GM21717 (cell line): Measurements from ENCODE around the gene RRP36.
A peak's percentile ranks its signal among the peaks of the same experiment; 100 is the strongest.
"Not testable (repeated sequence)": the region's sequence is repeated elsewhere in the genome, so short reads cannot be mapped to it uniquely, and the experiment has no call there.

Experiments
- ATAC-seq: cut with Tn5 transposase; IDR thresholded peaks from one replicate; pipeline ENCODE4 v1.9.1; 2021; ENCODE audit warnings: mild to moderate bottlenecking, moderate library complexity; ENCODE audit not compliant: unreplicated experiment

Gene RRP36

DNA sequence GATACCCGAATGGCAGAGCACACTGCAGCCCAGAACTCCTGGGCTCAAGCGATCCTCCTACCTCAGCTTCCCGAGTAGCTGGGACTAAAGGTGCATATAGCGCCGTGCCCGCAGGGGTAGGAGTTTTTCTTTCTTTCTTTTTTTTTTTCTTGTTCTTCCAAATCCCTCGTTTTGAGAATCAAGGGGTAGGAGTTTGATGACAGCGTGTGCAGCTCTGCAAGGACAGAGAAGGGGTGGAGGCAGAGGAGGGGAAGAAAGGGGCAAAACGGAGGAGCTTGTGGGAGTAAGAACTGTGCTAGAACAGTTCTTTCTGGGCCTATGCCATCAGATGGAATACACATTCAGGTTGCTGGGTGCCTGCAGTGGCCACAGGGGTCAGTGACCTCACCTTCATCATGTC is 15.3 kb downstream of the RRP36 start:
- no peak for ATAC-seq

DNA sequence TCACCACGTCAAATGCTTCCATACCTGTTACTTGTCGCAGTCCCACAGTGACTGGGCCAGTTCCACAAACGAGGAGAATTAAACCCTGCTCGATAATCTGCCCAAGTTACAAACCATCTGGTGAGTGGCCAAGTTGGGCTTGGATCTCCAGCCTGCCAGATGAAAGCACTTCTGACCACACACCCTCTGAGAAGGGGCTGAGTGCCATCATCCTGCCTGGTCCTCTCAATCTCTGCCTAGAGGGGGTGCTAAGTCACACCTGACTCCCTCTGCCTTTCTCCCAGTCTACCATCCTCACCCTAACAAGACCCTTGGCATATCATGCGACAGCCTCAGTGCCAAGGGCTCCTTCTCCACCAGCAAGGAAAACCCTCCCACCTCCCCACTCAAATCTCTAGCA is 15.8 kb downstream of the RRP36 start:
- no peak for ATAC-seq

DNA sequence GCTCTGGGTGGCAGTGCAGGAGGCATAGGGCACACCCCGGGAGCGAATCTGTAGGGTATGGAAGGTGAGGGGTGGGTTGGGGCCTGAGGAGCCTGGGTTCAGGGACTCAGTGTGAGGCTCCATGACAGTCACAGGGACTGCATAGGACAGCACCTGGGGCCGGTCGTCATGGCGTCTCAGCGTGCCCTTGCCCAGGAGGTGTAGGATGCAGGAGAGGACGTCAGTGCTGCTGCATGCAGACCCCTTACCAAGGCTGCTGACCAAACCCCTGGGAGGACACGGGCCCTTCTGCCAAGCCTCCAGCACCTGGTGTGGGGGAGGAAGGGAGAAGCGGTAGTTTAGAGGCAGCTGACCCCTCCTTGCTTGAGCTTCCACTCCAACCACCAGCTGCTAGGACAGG is 16.3 kb downstream of the RRP36 start:
- ATAC-seq: no peak

DNA sequence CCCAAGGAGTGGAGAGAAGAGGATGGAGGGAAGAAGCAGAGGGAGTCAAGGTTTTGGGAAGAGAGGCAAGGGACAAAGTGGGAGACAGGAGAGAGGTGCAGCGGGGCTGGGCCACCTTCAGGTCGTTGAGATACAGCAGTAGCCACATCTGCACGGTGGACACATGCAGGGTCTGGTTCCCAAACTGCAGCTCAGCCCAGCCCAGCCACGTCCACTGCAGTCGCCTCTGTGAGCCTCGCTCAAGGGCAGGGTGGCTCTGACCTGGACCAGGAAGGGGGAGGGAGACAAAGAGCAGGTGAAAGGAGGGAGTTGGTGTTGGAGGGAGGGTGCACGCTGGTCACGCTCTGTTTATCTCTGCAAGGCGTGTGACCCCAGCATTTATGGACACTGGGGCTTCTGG is 17.3 kb downstream of the RRP36 start:
- ATAC-seq: no peak

DNA sequence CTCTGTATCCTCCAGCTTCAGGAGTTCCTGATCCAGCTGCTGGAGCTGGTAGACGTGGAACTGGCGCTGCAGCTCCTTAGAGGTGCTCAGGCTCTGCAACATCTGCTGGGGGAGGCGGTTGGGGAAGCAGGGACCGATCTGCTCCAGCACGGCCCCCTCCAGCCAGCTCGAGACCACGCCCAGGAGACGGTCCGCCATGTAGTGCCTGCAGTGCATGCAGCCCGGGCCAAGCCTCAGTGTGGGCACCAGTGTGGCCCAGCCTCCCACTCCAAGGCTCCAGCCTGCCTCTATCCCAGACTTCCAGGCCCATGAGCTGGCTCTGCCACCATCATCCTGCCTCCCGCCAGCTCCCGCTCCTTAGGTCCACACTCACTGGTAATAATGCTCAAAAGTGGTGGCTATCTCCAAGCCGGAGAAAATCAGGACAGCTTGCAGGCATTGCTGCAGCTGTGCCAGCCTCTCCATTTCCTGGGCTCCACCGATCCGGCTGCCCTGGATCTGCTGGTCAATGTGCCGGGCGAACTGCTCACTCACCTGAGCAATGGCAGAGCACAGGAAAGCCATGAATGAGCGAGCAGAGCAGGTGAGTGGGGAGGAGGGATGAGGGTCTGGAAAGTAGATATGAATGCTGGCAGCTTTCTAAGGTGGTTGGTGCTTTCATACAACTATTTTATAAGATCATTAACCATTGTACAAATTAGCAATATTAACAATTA is 19.3 kb downstream of the RRP36 start:
- no peak for ATAC-seq

DNA sequence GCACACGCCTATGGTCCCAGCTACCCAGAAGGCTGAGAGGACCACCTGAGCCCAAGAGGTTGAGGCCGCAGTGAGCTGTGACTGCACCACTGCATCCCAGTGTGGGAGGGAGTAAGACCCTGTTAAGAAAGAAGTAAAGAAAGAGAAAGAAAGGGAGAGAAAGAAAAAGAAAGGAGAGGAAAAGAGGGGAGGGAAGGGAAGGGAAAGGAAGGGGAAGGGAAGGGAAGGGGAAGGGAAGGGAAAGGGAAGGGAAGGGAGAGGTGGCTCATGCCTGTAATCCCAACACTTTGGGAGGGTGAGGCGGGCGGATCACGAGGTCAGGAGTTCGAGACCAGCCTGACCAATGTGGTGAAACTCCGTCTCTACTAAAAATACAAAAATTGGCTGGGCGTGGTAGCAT is 20.1 kb downstream of the RRP36 start:
- ATAC-seq: not testable (repeated sequence)

DNA sequence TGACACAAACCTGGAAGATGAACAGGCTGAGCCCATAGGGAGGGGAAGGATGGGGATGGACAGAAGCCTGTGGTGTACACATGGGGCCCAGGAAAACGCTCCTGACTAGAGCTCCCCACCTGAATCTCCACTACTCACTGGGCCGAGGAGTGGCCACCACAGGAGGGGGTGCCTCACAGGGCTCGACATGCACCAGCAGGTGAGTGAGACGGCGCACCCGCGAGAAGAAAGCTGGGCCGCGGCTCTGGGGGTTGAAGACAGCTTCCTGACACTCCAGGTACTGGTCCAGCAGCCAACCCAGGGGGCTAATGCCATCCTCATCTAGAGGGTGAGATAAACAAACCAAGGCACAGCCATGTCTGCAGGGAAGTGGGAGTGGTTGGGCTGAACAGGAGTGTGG is 21.9 kb downstream of the RRP36 start:
- ATAC-seq: no peak

DNA sequence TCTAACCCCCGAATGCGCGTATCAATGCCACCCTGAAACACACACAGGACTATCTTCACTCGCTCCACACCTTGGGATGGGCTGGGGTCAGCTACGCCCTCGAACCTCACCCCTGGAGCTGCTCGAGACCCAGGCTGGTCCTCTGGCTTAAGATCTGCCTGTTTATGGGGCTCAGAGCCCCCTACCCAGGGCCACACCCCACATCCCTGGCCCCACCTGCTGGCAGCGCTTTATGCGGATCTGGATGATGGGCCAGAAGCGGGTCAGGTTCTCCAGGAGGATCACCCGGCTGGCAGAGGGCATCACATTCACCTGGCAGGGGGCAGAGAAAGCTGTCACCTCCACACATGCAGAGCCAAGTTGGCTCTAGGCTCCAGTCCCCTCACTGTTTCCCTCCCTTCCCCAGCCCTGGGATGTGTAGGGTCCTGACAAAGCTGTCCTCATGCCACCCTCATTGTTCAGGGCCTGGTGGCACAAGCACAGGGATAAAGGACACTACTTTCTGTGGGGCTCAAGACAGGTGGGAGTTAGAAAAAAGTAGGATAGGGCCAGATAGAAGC is 24.0 kb downstream of the RRP36 start:
- ATAC-seq: no peak

DNA sequence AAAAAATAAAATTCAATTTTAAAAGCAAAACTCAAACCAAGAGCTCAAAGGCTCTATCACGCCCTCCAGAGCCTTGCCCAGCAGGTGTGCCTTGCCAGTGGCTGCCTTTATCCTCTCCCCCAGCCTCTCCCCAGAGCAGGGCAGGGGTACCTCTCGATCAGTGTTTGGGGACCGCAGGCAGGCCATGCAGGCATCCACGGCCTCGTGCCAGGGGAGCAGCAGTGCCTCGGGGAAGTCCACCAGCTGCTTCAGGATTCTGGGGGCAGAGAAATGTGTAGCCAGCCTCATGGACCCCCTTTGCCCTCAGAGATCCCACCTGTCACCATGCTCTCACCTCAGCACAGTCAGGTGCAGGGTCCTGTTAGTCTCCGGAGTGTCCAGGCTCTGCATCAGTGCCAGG is 26.6 kb downstream of the RRP36 start:
- ATAC-seq: no peak

DNA sequence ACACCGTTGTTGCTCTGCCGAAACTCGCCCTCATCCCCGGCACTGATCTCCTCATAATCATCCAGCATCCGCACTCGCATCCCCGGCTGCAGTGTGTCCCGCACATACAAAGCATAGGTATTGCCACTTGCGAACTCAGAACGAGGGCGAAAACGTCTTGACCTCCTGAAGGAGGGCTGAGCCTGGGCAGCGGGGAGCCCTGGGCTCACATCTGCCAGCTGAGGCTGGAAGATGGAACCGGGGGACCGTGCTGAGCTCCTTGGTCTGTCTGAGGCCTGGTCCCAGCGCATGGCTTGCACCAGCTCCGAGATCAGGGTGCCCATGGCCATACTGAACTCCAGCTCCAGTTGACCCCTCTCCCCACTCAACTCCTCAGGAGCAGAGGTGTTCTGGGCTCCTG is 29.6 kb downstream of the RRP36 start:
- ATAC-seq: no peak

DNA sequence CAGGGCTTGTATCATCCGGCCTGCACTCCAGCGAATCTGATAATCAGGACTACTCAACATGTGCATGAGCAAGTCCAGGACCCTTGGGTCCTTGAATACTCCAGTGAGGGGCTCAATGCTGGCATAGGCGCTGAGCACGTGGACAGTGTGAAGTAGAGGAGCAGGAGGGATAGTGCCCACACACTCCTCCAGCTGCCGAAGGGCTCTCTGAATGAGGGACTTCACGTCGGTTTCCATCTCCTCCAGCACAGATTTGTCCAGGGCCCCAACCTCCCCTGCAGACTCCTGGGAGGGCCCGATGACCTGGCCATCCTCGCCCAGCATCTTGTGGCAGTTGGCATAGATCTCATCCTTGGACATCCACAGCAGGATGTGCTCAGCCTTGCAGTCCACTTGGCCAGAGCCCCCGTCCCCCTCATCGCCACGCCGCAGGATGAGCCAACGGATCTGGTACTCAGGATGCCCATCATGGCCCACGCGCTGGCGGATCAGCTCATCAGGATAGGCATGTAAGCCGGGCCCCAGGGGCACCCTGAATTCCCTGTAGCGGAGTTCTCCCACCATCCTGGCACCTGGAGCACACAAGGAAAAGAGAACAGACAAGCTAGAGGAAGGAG is 30.9 kb downstream of the RRP36 start:
- ATAC-seq: no peak

DNA sequence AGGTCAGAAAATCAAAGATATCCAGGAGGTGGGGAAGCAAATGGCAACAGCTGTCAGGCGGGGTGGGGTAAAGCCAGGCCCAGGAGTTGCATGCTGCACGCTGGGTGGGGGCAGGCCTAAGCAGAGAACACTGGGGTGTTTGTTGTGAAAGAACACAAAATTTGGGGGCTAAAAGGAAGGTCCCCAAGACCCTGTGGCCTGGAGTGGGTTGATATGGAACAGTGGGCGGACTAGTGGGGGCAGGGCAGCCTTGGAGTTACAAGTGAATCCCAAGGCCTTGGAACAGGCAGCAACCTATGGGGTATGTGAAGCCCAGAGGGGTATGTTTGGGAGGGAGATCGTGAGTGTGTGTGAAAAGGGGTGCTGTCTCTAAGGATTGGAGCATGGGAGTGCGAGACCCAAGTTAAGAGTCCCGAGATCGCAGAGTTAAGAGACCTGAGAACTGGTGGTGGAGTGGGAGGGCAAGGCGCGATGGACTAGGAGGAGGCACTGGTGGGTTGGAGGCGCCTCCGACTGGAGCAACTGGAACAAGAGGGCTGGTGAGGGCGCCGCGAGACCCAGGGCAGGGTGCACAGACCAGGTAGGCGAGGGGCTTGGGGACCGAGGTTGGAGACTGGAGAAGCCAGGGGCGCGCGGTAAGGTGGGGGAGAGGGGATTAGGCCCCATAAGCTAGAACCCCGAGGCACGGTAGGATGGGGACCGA is 31.6 kb downstream of the RRP36 start:
- ATAC-seq: no peak

DNA sequence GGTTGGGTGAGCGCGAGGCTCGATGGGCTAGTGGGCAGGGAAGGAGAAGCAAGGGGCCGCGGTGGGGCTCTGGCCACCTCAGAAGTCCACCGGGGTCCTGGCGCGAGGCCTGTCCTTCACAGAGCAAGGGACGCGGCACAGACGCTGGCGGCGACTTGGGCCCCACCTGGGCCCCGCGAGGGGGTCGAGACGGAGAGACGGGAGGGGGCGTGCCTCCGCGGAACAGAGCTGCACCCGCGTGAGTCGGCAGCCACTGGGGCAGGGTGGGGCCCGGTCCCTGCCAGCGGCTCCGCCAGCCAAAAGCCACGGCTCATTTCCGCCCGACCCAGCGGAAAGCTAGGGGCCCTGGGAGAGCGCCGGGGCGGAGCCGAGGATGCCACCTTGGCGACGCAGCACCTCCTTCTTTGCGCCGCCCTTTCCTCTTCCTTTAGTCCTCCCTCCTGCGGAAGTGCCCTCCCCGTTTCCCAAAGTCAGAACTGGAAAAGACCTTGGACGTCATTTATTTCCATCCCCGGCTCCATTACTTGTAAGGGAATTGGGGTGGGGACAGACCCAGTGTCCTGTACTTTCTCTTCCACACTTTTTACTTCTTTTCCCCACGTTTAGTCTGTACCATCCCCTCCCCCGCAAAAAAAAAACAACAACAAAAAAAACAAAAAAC is 32.3 kb downstream of the RRP36 start, which contains the start of gene CUL7:
Gene CUL7 (minus strand): TSS at position 307 of the 661 bp plus-strand sequence. CDS start 1,063 bp downstream, outside the sequence.
- peak; percentile 43 for ATAC-seq

DNA sequence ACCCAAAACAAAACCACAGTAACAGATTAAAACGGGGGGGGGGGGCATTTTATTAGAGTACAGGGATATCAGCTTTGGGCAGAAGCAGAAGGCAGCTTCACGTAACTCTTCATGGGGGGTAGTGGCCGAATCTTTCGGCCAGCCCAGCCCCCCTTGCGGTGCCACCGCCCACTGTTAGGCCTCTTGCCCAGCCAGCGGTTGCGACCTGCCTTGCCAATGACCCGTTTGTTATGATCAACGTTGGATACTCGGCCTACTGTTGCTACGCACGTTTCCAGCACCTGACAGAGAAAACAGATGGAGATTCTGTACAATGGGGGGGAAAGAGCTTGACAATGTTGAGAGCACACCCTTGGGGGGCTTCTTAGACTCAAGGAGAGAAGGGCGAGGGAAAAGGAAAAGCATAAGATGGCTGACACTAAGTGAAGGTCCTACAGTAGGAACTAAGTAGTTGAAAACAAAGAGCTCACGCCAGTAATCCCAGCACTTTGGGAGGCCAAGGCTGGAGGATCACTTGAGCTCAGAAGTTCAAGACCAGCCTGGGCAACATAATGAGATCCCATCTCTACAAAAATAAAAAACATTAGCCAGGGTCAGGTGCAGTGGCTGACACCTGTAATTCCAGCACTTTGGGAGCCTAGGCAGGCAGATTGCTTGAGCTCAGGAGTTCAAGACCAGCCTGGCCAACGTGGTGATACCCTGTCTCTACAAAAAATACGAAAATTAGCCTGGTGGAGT is 33.0 kb downstream of the RRP36 start:
- no peak for ATAC-seq

DNA sequence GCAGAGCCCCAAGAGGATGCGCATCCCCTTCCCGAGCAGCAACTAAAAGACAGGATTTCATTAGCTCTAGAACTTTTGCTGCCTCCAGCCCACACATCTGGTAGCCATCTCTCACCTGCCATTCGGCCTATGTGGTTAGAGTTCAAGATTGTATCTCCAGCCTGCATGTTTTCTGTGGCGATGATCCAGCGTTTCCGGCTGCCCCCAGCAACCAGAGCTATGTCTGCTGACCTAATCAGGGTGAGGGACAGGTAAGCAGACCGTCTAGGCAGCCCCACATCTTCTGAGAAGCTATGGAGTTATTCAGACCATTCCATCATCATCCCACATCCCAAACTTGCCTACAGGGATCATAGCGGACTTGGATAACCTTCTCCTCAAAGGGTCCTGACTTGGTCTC is 34.5 kb downstream of the RRP36 start:
- no peak for ATAC-seq

DNA sequence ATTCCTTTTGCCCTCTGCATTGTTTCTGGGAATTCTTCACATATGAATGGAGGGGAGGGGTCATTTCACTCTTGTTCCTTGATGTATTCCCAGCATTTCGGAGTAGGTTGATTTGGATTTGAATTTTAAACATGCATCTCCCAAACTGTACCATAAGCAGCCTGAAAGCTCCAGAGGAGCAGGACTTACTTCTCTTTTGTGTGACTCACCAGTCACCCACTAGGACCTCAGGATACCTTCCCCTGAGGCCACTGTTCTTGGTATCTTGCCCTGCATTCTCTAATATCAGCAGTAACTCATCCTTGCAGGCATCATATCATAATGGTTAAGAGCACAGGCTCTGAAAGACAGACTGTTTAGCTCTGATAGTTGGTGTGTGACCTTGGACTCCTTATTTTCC is 37.1 kb downstream of the RRP36 start:
- no peak for ATAC-seq

DNA sequence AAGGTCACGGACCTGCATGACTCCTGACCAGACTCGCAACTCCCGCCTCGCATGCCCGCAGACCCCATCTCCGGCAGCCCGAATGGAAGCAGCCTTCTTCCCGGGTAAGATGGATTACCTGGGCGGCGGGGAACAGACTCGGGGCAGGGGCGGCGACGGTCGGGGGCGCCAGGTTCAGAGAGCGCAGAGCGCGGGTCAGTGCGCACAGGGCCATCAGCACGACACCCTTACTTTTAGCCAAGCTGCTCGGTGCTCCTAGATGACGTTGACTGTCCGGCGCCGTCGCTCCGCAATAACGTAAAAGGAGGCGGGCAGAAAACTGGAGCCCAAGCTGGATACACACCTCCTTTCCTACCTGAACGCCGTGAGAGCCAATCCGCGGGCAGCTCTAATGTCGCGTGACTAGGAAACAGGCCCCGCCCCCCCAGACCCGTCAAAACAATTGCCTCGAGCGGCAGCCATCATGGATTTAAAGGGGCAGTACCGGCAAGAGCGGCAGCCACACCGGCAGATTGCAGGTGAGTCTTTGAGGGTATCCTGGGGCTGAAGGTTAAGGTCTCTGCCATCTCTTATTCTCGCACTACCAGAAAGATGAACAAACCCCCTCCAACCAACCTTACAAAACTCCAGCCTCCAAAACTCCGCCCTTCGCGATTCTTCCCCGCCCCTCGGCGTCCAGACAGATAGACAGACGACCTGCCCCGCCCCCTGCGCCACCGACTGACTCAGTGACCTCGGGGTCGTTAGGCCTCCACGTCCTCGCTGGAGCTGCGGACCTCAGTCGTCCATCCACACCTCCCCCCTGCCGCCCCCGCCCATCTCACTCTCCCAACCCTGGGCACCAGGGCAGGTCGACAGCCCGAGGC is 38.0 kb downstream of the RRP36 start, which contains the start of the genes KLC4 and MRPL2:
Gene KLC4 (plus strand): TSS at position 464 of the 866 bp plus-strand sequence. CDS start 1,705 bp downstream, outside the sequence.
Gene MRPL2 (minus strand): TSS at position 267 of the 866 bp plus-strand sequence. CDS start 53 bp downstream, at position 214.
- peak; percentile 69 for ATAC-seq

DNA sequence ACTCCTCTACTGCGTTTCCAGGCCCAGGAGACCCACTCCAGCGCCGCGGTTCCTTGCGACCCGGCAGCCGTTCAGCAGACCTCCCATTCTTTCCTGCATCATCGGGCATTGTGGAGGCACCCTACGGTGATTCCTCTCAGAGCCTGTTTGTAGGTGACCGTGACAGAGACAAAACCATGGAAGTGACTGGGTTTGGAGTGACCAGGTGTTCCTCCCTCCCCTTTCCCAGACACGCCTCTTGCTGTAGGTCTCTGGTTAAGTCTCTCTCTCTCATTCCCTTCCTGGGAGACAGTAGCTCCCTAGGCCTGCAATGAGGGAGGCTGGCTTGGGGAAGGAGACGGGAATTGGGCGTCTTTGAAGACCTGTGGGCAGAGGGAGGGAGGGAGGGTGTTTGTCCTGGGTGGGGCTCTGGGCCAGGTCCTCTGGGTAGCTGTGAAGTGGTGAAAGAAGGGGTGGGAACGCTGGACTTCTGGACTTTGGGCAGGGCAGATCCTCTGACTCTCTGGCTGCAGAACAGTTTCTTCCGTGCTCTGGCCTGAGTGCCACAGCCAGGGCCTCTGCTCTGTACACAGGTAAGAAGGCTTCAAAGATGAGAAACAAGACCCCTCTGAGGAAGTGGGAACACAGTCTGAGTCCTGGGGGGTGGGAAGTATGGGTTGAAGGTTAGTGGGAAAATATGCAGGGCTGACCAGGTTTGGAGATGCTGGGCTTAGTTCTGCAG is 38.8 kb downstream of the RRP36 start:
- no peak for ATAC-seq
